ENCODE results near the gene RAD18. TPM values are rescaled to one million over a fixed set of nuclear protein-coding genes. Genes with fewer than 3 reads are reported as not detected.

Gene RAD18
- total RNA-seq, 1 experiment from 2014 or later, result 18.0 TPM

GRCh38 chr3:8865697-8866096 lies 97.6 kb downstream of the RAD18 start:
- no peak for DNase-seq (ENCODE audit: low read depth)

- DNase-seq (ENCODE audit: low read depth), result no peak
Observed at GRCh38 chr3:8864402-8865350, 98.6 kb downstream of the RAD18 start.

GRCh38 chr3:8863891-8864290 lies 99.4 kb downstream of the RAD18 start:
- DNase-seq (ENCODE audit: low read depth), result no peak

GRCh38 chr3:8857720-8858367 lies 105.4 kb downstream of the RAD18 start:
- DNase-seq (ENCODE audit: low read depth), result no peak

GRCh38 chr3:8856721-8857120 lies 106.6 kb downstream of the RAD18 start:
- DNase-seq (ENCODE audit: low read depth), result peak; percentile 39

GRCh38 chr3:8856071-8856470 lies 107.2 kb downstream of the RAD18 start:
- DNase-seq (ENCODE audit: low read depth), result no peak

GRCh38 chr3:8854656-8855055 lies 108.6 kb downstream of the RAD18 start:
- DNase-seq (ENCODE audit: low read depth), result peak; percentile 27

GRCh38 chr3:8853081-8853480 lies 110.2 kb downstream of the RAD18 start:
- DNase-seq (ENCODE audit: low read depth), result no peak

- no peak for DNase-seq (ENCODE audit: low read depth)
Observed at GRCh38 chr3:8852511-8852910, 110.8 kb downstream of the RAD18 start.

GRCh38 chr3:8851703-8852102 lies 111.6 kb downstream of the RAD18 start:
- peak; percentile 91 for DNase-seq (ENCODE audit: low read depth)

GRCh38 chr3:8848696-8849131 lies 114.6 kb downstream of the RAD18 start:
- DNase-seq (ENCODE audit: low read depth), result peak; percentile 48

GRCh38 chr3:8847317-8847716 lies 116.0 kb downstream of the RAD18 start:
- no peak for DNase-seq (ENCODE audit: low read depth)

GRCh38 chr3:8846176-8846575 lies 117.1 kb downstream of the RAD18 start:
- no peak for DNase-seq (ENCODE audit: low read depth)

- peak; percentile 89 for DNase-seq (ENCODE audit: low read depth)
Observed at GRCh38 chr3:8845641-8846040, 117.6 kb downstream of the RAD18 start.

- DNase-seq (ENCODE audit: low read depth), result no peak
Observed at GRCh38 chr3:8843347-8843746, 119.9 kb downstream of the RAD18 start.

GRCh38 chr3:8842293-8842692 lies 121.0 kb downstream of the RAD18 start:
- no peak for DNase-seq (ENCODE audit: low read depth)

GRCh38 chr3:8841472-8841871 lies 121.8 kb downstream of the RAD18 start:
- no peak for DNase-seq (ENCODE audit: low read depth)

GRCh38 chr3:8840556-8840955 lies 122.7 kb downstream of the RAD18 start:
- DNase-seq (ENCODE audit: low read depth), result peak; percentile 80

GRCh38 chr3:8839607-8840325 lies 123.5 kb downstream of the RAD18 start:
- peak; percentile 67 for DNase-seq (ENCODE audit: low read depth)

- no peak for DNase-seq (ENCODE audit: low read depth)
Observed at GRCh38 chr3:8838765-8839423, 124.4 kb downstream of the RAD18 start.

- DNase-seq (ENCODE audit: low read depth), result no peak
Observed at GRCh38 chr3:8838234-8838633, 125.0 kb downstream of the RAD18 start.

- peak; percentile 85 for DNase-seq (ENCODE audit: low read depth)
Observed at GRCh38 chr3:8837162-8837561, 126.1 kb downstream of the RAD18 start.
